NK-92 (cell line): ENCODE measurements around the gene PORCN.
A peak's percentile ranks its signal among the peaks of the same experiment; 100 is the strongest.
"Not testable (repeated sequence)": the region's sequence is repeated elsewhere in the genome, so short reads cannot be mapped to it uniquely, and the experiment has no call there.

Source experiments
- DNase-seq: peaks from one replicate; lab custom pipeline; 2025; ENCODE audit not compliant: unreplicated experiment; lab: John Stamatoyannopoulos, UW

The PORCN gene

DNA sequence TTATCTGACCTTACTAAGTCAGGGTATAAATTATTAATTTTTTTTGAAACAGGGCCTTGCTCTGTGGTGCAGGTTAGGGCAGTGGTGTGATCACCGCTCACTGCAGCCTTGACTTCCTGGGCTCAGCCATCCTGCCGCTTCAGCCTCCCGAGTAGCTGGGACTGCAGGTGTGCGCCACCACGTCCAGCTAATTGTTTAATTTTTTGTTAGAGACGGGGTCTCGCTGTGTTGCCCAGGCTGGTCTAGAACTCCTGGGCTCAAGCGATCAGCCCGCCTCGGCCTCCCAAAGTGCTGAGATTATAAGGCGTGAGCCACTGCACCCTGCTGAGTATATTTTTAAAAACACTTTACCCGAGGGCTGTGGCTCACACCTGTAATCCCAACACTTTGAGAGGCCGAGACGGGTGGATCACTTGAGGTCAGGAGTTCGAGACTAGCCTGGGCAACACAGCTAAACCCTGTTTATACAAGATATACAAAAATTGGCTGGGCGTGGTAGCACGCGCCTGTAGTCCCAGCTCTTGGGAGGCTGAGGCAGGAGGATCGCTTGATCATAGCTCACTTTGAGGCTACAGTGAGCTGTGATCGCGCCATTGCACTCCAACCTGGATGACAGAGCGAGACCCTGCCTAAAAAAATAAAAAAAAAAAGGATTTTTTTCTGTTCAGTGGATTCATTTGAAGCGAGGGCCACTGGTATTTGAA lies 30.0 kb downstream of the PORCN start:
- DNase-seq: no peak

DNA sequence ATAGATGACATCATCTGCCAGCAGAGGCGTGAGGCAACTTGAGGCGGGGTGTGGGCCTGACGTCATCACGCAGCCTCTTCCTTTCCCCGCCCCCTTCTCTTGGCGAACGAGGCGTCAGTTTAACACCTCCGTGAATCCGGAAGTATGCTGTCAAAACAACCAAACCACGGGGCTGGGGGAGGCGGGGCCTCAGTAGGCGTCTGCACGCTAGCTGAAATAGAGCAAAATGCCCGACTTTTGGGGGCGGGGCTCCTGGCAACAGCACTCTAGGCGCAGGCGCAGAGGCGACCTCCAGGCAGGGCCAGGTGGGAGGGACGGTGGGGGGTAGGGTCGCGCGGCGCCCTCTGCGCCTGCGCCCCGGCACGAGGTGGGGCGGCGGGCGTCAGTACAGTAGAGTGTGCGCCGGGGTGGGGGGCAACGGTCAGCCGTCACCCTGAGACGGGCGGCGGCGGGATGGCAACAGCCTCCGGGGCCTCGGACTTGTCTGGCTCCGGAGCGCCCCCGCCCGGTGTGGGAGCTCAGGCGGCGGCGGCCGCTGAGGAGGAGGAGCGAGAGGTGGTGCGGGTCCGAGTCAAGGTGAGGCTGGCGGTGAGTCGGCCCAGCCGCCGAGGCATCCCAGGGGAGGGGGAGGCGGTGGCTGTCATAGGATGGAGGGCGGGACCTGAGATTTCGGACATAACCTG lies 30.7 kb downstream of the PORCN start, which contains the start of gene TBC1D25:
TBC1D25 (plus strand) TSS at position 370 of the 683 bp plus-strand sequence; CDS start at position 454, 84 bp downstream.
- DNase-seq: peak; percentile 75

DNA sequence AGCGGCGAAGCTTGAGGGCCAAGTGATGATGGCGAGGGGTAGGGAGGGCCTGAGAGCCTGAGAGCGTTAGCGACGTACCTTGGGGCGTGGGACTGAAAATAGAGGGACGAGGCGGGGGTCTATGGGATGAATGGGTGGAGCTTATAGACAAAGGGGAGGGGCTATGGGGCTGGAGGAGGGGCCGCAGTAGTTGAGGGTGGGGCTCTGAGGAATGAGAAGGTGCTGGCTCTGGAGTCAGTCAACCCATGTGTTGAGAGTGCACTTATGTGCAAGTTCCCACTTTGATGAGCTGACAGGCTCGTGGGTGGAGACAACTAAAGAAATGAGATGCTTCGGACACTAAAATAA lies 31.2 kb downstream of the PORCN start:
- no peak for DNase-seq

DNA sequence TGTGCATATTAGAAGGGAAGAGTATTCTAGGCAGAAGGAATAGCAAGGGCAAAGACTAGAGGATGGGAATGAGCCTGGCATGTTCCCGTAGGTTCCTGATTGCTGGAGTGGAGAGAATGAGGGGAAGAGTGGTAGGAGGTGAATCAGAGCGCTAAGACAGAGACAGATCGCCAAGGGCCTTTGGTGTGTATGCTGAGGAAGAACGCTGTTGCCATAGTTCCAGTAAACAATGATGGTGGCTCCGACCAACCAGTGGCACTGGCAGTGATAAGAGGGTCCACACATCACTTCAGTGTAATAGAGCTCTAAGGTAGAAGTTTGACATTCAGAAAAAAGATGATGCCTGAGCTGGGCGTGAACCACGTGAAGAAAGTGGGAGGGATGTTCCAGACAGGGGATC lies 31.7 kb downstream of the PORCN start:
- no peak for DNase-seq

DNA sequence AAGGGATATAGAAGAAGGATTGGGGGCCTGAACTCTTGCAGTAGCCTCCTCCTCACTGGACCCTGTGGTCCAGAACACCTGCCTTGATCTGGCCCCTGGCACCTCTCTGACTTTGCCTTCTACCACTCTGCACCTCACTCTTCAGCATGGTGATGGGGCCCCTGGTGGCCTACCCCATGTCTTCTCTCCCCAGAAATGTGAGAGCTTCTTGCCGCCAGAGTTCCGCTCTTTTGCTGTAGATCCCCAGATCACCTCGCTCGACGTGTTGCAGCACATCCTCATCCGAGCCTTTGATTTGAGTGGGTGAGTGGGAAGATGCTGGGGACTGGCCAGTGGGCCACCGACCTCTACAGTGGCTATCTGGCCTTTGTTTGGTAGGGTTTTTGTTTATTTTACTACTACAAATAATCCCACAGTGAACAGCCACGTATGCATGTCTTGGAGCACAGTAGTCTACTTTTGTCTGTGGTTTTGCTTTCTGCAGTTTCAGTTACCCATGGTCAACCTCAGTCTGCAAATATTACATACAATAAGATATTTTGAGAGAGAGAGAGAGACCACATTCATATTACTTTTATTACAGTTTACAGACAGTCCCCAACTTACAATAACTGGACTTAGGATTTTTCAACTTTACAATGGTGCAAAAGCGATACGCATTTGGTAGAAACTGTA lies 32.5 kb downstream of the PORCN start:
- no peak for DNase-seq

DNA sequence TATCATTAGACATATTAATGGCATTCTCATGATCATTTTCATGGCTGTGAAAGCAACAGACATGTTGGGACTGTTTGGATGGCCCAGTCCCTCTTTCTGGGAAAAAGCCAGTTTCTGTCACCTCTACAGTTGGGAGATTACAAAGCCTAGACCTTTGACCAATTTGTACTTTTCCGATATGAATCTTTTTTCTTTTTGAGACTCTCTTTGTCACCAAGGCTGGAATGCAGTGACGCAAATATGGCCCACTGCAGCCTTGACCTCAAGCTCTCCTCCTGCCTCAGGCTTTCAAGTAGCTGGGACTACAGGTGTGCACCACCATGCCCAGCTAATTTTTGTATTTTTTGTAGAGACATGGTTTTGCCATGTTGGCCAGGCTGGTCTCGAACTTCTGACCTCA lies 40.1 kb downstream of the PORCN start:
- no peak for DNase-seq

DNA sequence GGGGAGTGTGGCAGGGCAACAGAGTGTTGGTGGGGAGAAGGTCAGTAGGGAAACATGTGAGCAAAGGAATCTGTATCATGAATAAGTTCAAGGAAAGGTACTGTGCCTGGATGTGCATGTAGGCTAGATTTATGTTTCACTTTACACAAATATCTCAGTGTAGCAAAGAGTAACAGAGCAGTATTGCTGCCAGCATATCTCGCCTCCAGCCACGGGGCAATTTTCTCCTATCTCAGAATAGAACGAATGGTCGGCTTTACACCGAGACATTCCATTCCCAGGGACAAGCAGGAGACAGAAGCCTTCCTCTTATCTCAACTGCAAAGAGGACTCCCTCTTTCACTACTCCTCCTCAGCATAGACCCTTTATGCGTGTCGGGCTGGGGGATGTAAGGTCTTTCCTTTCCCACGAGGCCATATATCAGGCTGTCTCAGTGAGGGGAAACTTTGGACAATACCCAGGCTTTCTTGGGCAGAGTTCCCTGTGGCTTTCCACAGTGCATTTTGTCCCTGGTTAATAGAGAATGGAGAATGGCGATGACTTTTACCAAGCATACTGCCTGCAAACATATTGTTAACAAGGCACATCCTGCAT lies 47.0 kb downstream of the PORCN start:
- not testable (repeated sequence) for DNase-seq

DNA sequence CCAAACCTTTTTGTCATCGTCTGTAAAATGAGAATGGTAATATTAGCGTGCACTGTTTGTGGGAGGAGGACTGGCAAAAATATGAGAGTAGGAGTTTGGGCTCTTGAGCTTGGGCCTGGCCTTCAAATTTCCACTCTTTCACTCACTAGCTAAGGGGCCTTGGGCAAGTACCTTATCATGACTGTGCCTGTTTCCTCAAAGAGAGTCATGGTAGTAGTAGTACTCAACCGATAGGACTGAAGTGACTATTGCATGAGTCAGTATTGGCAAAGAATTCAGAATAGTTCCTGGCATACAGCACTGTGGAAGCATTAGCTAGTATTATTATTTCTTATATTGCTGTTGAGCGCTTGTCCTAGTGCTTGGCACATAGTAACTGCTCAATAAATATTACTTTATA lies 49.5 kb downstream of the PORCN start:
- no peak for DNase-seq

DNA sequence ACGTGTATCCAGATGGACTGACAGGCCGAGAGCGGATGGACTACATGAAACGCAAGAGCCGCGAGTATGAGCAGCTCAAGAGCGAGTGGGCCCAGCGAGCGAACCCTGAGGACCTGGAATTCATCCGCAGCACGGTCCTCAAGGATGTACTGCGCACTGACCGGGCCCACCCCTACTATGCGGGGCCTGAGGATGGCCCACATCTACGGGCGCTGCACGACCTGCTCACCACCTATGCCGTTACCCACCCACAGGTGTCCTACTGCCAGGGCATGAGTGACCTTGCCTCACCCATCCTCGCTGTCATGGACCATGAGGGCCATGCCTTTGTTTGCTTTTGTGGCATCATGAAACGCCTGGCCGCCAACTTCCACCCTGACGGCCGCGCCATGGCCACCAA lies 50.8 kb downstream of the PORCN start:
- no peak for DNase-seq

DNA sequence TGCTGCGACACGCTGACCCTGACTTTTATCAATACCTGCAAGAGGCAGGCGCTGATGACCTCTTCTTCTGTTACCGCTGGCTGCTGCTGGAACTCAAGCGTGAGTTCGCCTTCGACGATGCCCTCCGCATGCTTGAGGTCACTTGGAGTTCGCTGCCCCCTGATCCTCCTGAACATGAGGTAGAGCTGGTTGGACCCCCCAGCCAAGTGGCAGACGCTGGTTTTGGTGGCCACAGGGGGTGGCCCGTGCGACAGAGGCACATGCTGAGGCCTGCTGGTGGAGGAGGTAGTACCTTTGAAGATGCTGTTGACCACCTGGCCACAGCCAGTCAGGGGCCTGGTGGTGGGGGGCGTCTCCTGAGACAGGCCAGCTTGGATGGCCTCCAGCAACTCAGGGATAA lies 51.3 kb downstream of the PORCN start:
- no peak for DNase-seq

DNA sequence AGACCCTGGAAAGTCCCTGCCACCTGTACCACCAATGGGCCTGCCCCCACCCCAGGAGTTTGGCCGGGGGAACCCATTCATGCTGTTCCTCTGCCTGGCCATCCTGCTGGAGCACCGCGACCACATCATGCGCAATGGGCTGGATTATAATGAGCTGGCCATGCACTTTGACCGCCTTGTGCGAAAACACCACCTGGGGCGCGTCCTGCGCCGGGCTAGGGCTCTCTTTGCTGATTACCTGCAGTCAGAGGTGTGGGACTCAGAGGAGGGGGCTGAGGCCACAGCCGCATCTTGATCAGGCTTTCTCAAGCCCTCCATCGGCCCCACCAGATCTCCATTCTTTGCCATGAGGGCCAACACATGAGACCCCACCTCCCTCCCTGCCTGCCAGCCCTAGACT lies 51.9 kb downstream of the PORCN start:
- DNase-seq: no peak

DNA sequence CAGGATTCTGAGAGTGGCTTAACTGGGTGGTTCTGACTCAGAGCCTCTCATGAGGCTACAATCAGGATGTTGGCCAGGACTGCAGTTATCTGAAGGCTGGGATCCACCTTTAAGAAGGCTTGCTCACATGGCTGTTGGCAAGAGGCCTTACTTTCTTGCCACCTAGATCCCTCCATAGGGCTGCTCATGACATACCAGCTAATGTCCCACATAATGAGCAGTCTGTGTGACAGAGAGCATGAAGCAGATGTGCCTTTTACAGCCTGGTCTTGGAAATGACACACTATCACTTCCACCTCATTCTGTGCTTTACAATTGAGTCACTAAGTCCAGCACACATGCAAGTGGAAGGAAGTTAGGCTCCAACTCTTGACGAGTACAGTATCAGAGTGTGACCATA lies 61.2 kb downstream of the PORCN start:
- DNase-seq: no peak
